Endodermal cell (in vitro differentiated cells): ENCODE data around the gene CBFA2T3. TPM values are rescaled to one million over a fixed set of nuclear protein-coding genes. Genes with fewer than 3 reads are reported as not detected.

Experiments
- DNase-seq: peaks from one replicate; pipeline ENCODE4 v3.0.0-alpha.2; 2017
- H3K27ac ChIP-seq: 2 replicates; pipeline ENCODE4 v1.5.1; 2013; ENCODE audit warnings: mild to moderate bottlenecking, low read depth, low read length, moderate library complexity
- H3K27me3 ChIP-seq: 2 replicates; pipeline ENCODE4 v1.6.1; 2013; ENCODE audit warnings: mild to moderate bottlenecking, low read length, moderate library complexity; ENCODE audit not compliant: insufficient read depth, control insufficient read depth, poor library complexity, severe bottlenecking
- H3K36me3 ChIP-seq: 2 replicates; pipeline ENCODE4 v1.7.0; 2013; ENCODE audit warnings: mild to moderate bottlenecking, low read length, moderate library complexity; ENCODE audit not compliant: control insufficient read depth, insufficient read depth
- H3K4me1 ChIP-seq: one replicate; pipeline ENCODE4 v1.7.0; 2013; ENCODE audit warnings: low read length; ENCODE audit not compliant: control insufficient read depth, insufficient read depth
- H3K4me3 ChIP-seq: 2 replicates; pipeline ENCODE4 v1.5.1; 2013; ENCODE audit warnings: mild to moderate bottlenecking, low read length, moderate library complexity
- H3K9ac ChIP-seq: 2 replicates; pipeline ENCODE4 v1.6.1; 2013; ENCODE audit warnings: mild to moderate bottlenecking, low read length, moderate library complexity; ENCODE audit not compliant: poor library complexity, severe bottlenecking; ENCODE audit errors: extremely low read depth
- H3K9me3 ChIP-seq: 2 replicates; pipeline ENCODE4 v1.6.1; 2013; ENCODE audit warnings: mild to moderate bottlenecking, low read length, moderate library complexity; ENCODE audit not compliant: control insufficient read depth
- H3K27ac Mint-ChIP-seq: 2 replicates; pipeline ENCODE4 v1.8.0; 2020; ENCODE audit warnings: mixed read lengths
- H3K27me3 Mint-ChIP-seq: 2 replicates; pipeline ENCODE4 v1.8.0; 2021; ENCODE audit warnings: mild to moderate bottlenecking, mixed read lengths; ENCODE audit not compliant: insufficient read depth
- H3K36me3 Mint-ChIP-seq: 2 replicates; pipeline ENCODE4 v1.8.0; 2020; ENCODE audit warnings: low read depth, mixed read lengths
- H3K4me1 Mint-ChIP-seq: 2 replicates; pipeline ENCODE4 v1.8.0; 2020; ENCODE audit warnings: mixed read lengths
- H3K4me3 Mint-ChIP-seq: 2 replicates; pipeline ENCODE4 v1.8.0; 2020; ENCODE audit warnings: mild to moderate bottlenecking, moderate library complexity, mixed read lengths
- H3K9me3 Mint-ChIP-seq: 2 replicates; pipeline ENCODE4 v1.8.0; 2020; ENCODE audit warnings: mild to moderate bottlenecking, mixed read lengths
- WGBS, 2 experiments: methylation state at CpG; one replicate each; pipeline versions ENCODE4 v1.1.5 to v1.1.7; 2013; ENCODE audit warnings: missing lambda C conversion rate in 2 of 2, mixed read lengths in 1 of 2; ENCODE audit not compliant: insufficient coverage in 1 of 2, insufficient read length in 1 of 2; 5-methylcytosine and 5-hydroxymethylcytosine counted together
- total RNA-seq, 2 donors: library from RNA; stranded (reverse); fragmentation: NEBNext Ultra II Directional in 1 of 2; extraction: Animal tissue kit (Norgen Biotek cat#: 25700) in 1 of 2; gene quantifications; 2 replicates in 1 of 2; 3 replicates in 1 of 2; pipeline ENCODE4 v1.2.1, GENCODE V29; 2021
- TF ChIP-seq, protein P1 (sequence below): fragments of 200-600 bp; sonication (generic); conservative IDR thresholded peaks from 2 replicates; pipeline ENCODE4 v1.5.0; 2021; ENCODE audit warnings: antibody characterized with exemption, mild to moderate bottlenecking

CBFA2T3 gene
- total RNA-seq, 2 donors from 2014 or later: 1.0 to 3.1 TPM

GRCh38 chr16:88938119-88938776, 38.8 kb downstream of the CBFA2T3 start:
- H3K4me1 Mint-ChIP-seq: no peaks in the 10 kb centered on the region
- no peak overlapping the region for H3K27ac Mint-ChIP-seq
- H3K27ac ChIP-seq: no peak overlapping the region
- H3K27me3 ChIP-seq: peaks cover 46% of the 10 kb centered on the region
- peaks cover 32% of the 10 kb centered on the region for H3K27me3 Mint-ChIP-seq
- H3K36me3 Mint-ChIP-seq: no peaks in the 10 kb centered on the region
- no peak for DNase-seq
- H3K4me1 ChIP-seq: no peaks in the 10 kb centered on the region
- 90 to 91% methylated on average over 24 to 32 of the region's 32 CpGs for WGBS, 2 experiments
- no peak overlapping the region for H3K9ac ChIP-seq
- H3K4me3 Mint-ChIP-seq: no peak overlapping the region
- no peaks in the 10 kb centered on the region for H3K9me3 ChIP-seq
- H3K9me3 Mint-ChIP-seq: no peaks in the 10 kb centered on the region
- H3K36me3 ChIP-seq: no peaks in the 10 kb centered on the region
- H3K4me3 ChIP-seq: no peak overlapping the region
- TF ChIP-seq, protein P1, sequence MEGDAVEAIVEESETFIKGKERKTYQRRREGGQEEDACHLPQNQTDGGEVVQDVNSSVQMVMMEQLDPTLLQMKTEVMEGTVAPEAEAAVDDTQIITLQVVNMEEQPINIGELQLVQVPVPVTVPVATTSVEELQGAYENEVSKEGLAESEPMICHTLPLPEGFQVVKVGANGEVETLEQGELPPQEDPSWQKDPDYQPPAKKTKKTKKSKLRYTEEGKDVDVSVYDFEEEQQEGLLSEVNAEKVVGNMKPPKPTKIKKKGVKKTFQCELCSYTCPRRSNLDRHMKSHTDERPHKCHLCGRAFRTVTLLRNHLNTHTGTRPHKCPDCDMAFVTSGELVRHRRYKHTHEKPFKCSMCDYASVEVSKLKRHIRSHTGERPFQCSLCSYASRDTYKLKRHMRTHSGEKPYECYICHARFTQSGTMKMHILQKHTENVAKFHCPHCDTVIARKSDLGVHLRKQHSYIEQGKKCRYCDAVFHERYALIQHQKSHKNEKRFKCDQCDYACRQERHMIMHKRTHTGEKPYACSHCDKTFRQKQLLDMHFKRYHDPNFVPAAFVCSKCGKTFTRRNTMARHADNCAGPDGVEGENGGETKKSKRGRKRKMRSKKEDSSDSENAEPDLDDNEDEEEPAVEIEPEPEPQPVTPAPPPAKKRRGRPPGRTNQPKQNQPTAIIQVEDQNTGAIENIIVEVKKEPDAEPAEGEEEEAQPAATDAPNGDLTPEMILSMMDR: no peak

- Mint-ChIP-seq H3K27me3 (peaks cover 24% of the 10 kb centered on the region), H3K4me1 (no peaks in the 10 kb centered on the region), H3K36me3 (no peaks in the 10 kb centered on the region), H3K4me3 (no peak overlapping the region), H3K27ac (no peak overlapping the region), H3K9me3 (no peaks in the 10 kb centered on the region)
- 92 to 93% methylated on average over 12 to 19 of the region's 19 CpGs for WGBS, 2 experiments
- TF ChIP-seq, protein P1: no peak
- Histone ChIP-seq H3K4me3 (no peak overlapping the region), H3K4me1 (no peaks in the 10 kb centered on the region), H3K27ac (no peak overlapping the region), H3K36me3 (no peaks in the 10 kb centered on the region), H3K27me3 (peaks cover 36% of the 10 kb centered on the region), H3K9me3 (no peaks in the 10 kb centered on the region), H3K9ac (no peak overlapping the region)
- no peak for DNase-seq
These were observed 39.8 kb downstream of the CBFA2T3 start for GRCh38 chr16:88937206-88937621.

- no peak overlapping the region for H3K4me3 ChIP-seq
- no peaks in the 10 kb centered on the region for H3K4me1 ChIP-seq
- Mint-ChIP-seq H3K36me3 (no peaks in the 10 kb centered on the region), H3K27me3 (peaks cover 20% of the 10 kb centered on the region), H3K27ac (no peak overlapping the region), H3K9me3 (no peaks in the 10 kb centered on the region), H3K4me1 (no peaks in the 10 kb centered on the region), H3K4me3 (no peak overlapping the region)
- no peak overlapping the region for H3K9ac ChIP-seq
- H3K27me3 ChIP-seq: peaks cover 32% of the 10 kb centered on the region
- WGBS, 2 experiments: 87 to 88% methylated on average over 30 to 31 of the region's 31 CpGs
- no peak overlapping the region for H3K27ac ChIP-seq
- no peaks in the 10 kb centered on the region for H3K36me3 ChIP-seq
- no peaks in the 10 kb centered on the region for H3K9me3 ChIP-seq
- TF ChIP-seq, protein P1: no peak
- no peak for DNase-seq
These were observed 40.3 kb downstream of the CBFA2T3 start for GRCh38 chr16:88936556-88937205.
